GM12878 (cell line): ENCODE results near the gene CELSR1. TPM values are rescaled to one million over a fixed set of nuclear protein-coding genes. Genes with fewer than 3 reads are reported as not detected.

Experiments used
- ATAC-seq: fragments of 200-7000 bp; cut with Tn5 transposase; 3 replicates; pipeline ENCODE4 v1.9.1; 2020; ENCODE audit warnings: mild to moderate bottlenecking, moderate library complexity
- BruUV-seq: library from RNA; stranded (reverse); fragments of 400-500 nt; replicated peaks from 2 replicates; lab custom pipeline; 2021; lab: Mats Ljungman, UMichigan
- CTCF ChIA-PET: fragments of 300-600 bp; sonication (Branson Sonifier 250); formaldehyde crosslinking; extraction: SDS; loops from one replicate; lab custom pipeline; 2021; ENCODE audit warnings: inconsistent platforms; lab: Yijun Ruan, JAX
- POLR2A ChIA-PET: fragments of 350-600 bp; formaldehyde crosslinking; extraction: SDS; loops from one replicate; lab custom pipeline; 2021; ENCODE audit warnings: inconsistent platforms; lab: Charles Lee
- RAD21 ChIA-PET: fragments of 300-600 bp; sonication (Branson Sonifier 250); formaldehyde crosslinking; loops from one replicate; lab custom pipeline; 2023; ENCODE audit warnings: antibody characterized with exemption; ENCODE audit not compliant: unreplicated experiment; lab: Charles Lee
- SMC1A ChIA-PET: fragments of 300-600 bp; sonication (Branson Sonifier 250); formaldehyde crosslinking; loops from one replicate; lab custom pipeline; 2023; ENCODE audit not compliant: unreplicated experiment, uncharacterized antibody; lab: Charles Lee
- DNase-seq: peaks from one replicate; pipeline ENCODE4 v3.0.0-alpha.2; 2011; ENCODE audit warnings: low read depth, low spot score
- FAIRE-seq: peaks from 3 replicates; lab custom pipeline; 2011; peaks lifted over from hg19 to GRCh38; lab: Jason Lieb, UNC
- H2AFZ ChIP-seq: 2 replicates; pipeline ENCODE4 v1.6.0; 2011; ENCODE audit warnings: low read depth, low read length, control low read depth; ENCODE audit not compliant: control insufficient read depth
- H3K27ac ChIP-seq: 2 replicates; pipeline ENCODE4 v1.5.1; 2011; ENCODE audit warnings: control low read depth; ENCODE audit not compliant: control insufficient read depth, insufficient read depth
- H3K27me3 ChIP-seq, 2 experiments: replicated peaks in 1 of 2; 2 replicates each; pipeline versions ENCODE4 v1.6.0 to v1.6.1; 2011; ENCODE audit warnings: low read length in 1 of 2; ENCODE audit not compliant: control insufficient read depth in 2 of 2, insufficient read depth in 2 of 2
- H3K36me3 ChIP-seq, 2 experiments: 2 replicates each; pipeline ENCODE4 v1.5.1; 2011; ENCODE audit warnings: low read length in 1 of 2; ENCODE audit not compliant: control insufficient read depth in 2 of 2, insufficient read depth in 2 of 2
- H3K4me1 ChIP-seq: 2 replicates; pipeline ENCODE4 v1.6.1; 2011; ENCODE audit warnings: mild to moderate bottlenecking, low read length, moderate library complexity, mixed read lengths; ENCODE audit not compliant: control insufficient read depth, insufficient read depth
- H3K4me2 ChIP-seq: 2 replicates; pipeline ENCODE4 v1.6.0; 2011; ENCODE audit warnings: control low read depth; ENCODE audit not compliant: control insufficient read depth, insufficient read depth
- H3K4me3 ChIP-seq: fragments of 200-600 bp; sonication (generic); 2 replicates; pipeline ENCODE4 v1.5.1; 2016
- H3K79me2 ChIP-seq: 2 replicates; pipeline ENCODE4 v1.6.0; 2011; ENCODE audit warnings: low read length; ENCODE audit not compliant: control insufficient read depth, insufficient read depth
- H3K9ac ChIP-seq: 2 replicates; pipeline ENCODE4 v1.8.0; 2011; ENCODE audit warnings: low read length, control low read depth, mixed read lengths; ENCODE audit not compliant: control insufficient read depth, insufficient read depth
- H3K9me3 ChIP-seq: replicated peaks from 3 replicates; pipeline ENCODE4 v1.5.1; 2011; ENCODE audit warnings: mild to moderate bottlenecking, low read length; ENCODE audit not compliant: control insufficient read depth, insufficient read depth
- H4K20me1 ChIP-seq: 2 replicates; pipeline ENCODE4 v1.6.0; 2011; ENCODE audit not compliant: control insufficient read depth, insufficient read depth
- BHLHE40 ChIP-seq, 2 experiments: fragments of 450-650 bp in 1 of 2; IDR thresholded peaks; 2 replicates each; pipeline ENCODE4 v1.6.1; 2011 to 2017; ENCODE audit warnings: low read depth in 2 of 2, borderline replicate concordance in 1 of 2, improper control_type of control experiment in 1 of 2, low read length in 1 of 2, mild to moderate bottlenecking in 1 of 2
- NR2C2 ChIP-seq: IDR thresholded peaks from 2 replicates; pipeline ENCODE4 v1.6.1; 2011; ENCODE audit warnings: borderline replicate concordance, low read depth; ENCODE audit not compliant: control insufficient read depth, insufficient read length
- NR2F1 ChIP-seq: fragments of 450-650 bp; conservative IDR thresholded peaks from 2 replicates; pipeline ENCODE4 v1.6.1; 2017; ENCODE audit warnings: mild to moderate bottlenecking
- NRF1 ChIP-seq: conservative IDR thresholded peaks from 2 replicates; pipeline ENCODE4 v1.6.1; 2011; ENCODE audit warnings: mild to moderate bottlenecking, low read depth, low read length, improper control_type of control experiment
- POLR2A ChIP-seq: IDR thresholded peaks from 2 replicates; pipeline ENCODE4 v1.6.1; 2011; ENCODE audit warnings: low read depth, mild to moderate bottlenecking, low read length
- SREBF2 ChIP-seq: IDR thresholded peaks from 2 replicates; pipeline ENCODE4 v1.6.1; 2012; ENCODE audit warnings: mild to moderate bottlenecking, low read length
- SUZ12 ChIP-seq: fragments of 200-600 bp; sonication (generic); IDR thresholded peaks from one replicate; pipeline ENCODE4 v1.6.1; 2018; ENCODE audit warnings: antibody characterized with exemption, mild to moderate bottlenecking; ENCODE audit not compliant: unreplicated experiment
- TARDBP ChIP-seq: IDR thresholded peaks from 2 replicates; pipeline ENCODE4 v1.6.1; 2016; ENCODE audit warnings: borderline replicate concordance
- WGBS: methylation state at CpG from one replicate; pipeline ENCODE4 v1.1.6; 2016; ENCODE audit warnings: low lambda C conversion rate; ENCODE audit not compliant: insufficient replicate concordance, insufficient coverage; ENCODE audit errors: missing lambda C conversion rate; 5-methylcytosine and 5-hydroxymethylcytosine counted together
- in situ Hi-C: fragments of 300-500 bp; cut with MboI; formaldehyde crosslinking; loops from 9 replicates; pipeline ENCODE4 v1.14.3; 2018; ENCODE audit warnings: mixed read lengths
- intact Hi-C: fragments of 100-400 bp; cut with micrococcal nuclease; formaldehyde crosslinking; loops from one replicate; pipeline ENCODE4 v1.14.2; 2022; ENCODE audit not compliant: unreplicated experiment
- polyA plus RNA-seq, 11 experiments: library from polyadenylated mRNA; depleted of rRNA in 4 of 11; unstranded in 6 of 11; stranded (reverse) in 5 of 11; fragments of >200 nt; fragmentation: Nextera tagmentation in 4 of 11; fragmentation: Illumina TruSeq in 1 of 11; extraction: Ambion mirVana in 4 of 11; extraction: Trizol in 1 of 11; gene quantifications; 1 replicate in 1 of 11; 2 replicates in 10 of 11; pipeline versions ENCODE4 v1.2.1 to v1.2.3, GENCODE V29; 2011 to 2016; ENCODE audit warnings: inconsistent platforms in 2 of 11, missing spikeins in 2 of 11, low read depth in 1 of 11
- total RNA-seq, 4 experiments: library from RNA; depleted of rRNA in 3 of 4; stranded (reverse); fragments of >200 nt in 3 of 4; fragmentation: Illumina TruSeq in 1 of 4; extraction: Trizol in 1 of 4; gene quantifications; 2 replicates each; pipeline versions ENCODE4 v1.2.1 to v1.2.3, GENCODE V29; 2013 to 2021
- TF ChIP-seq, protein P1 (sequence below): fragments of 450-650 bp; formaldehyde crosslinking; IDR thresholded peaks from 2 replicates; pipeline ENCODE4 v1.4.0; 2020; ENCODE audit warnings: mild to moderate bottlenecking, moderate library complexity
- TF ChIP-seq, protein P2 (sequence below): IDR thresholded peaks from 2 replicates; pipeline ENCODE4 v1.6.1; 2012; ENCODE audit warnings: low read depth, low read length, improper control_type of control experiment

Gene CELSR1
- total and polyA plus RNA-seq, 10 of the 15 experiments (the other 5 are each of a cell fraction or from before 2014, with no cell fraction given): 0.05 to 1.7 (median 0.35) TPM; not detected in 2

GRCh38 chr22:46578824-46579561 is 41.6 kb upstream of the CELSR1 start:
- no peaks in the 10 kb centered on the region for H4K20me1 ChIP-seq
- no peak for TF ChIP-seq SUZ12
- 80% methylated on average over 15 of the region's 15 CpGs for WGBS
- ChIA-PET POLR2A (interaction anchor here (1.4 kb wide), 1 partner anchor 10 kb away, joined by 4 read pairs; no protein-coding TSS in a partner anchor), SMC1A (interaction anchor here (1.3 kb wide), 1 partner anchor 16 kb away, joined by 4 read pairs; no protein-coding TSS in a partner anchor), CTCF (no interaction called here), RAD21 (no interaction called here)
- DNase-seq: no peak
- ATAC-seq: peak; percentile 2; the same call in 1 of the 3 replicates
- no peak overlapping the region for H3K4me3 ChIP-seq
- in situ Hi-C loops: no loop called here
- peak overlapping the region; percentile 1; the same call in 1 of the 2 replicates for H3K4me2 ChIP-seq
- no peaks in the 10 kb centered on the region for H3K36me3 ChIP-seq
- H3K4me1 ChIP-seq: peaks cover 27% of the 10 kb centered on the region
- no TSS peak for BruUV-seq
- no peaks in the 10 kb centered on the region for H3K9me3 ChIP-seq
- intact Hi-C loops: loop anchor here (5.0 kb wide), 1 partner anchor 33 kb away; no protein-coding TSS in a partner anchor
- H3K27ac ChIP-seq: no peak overlapping the region
- no peaks in the 10 kb centered on the region; the same call in 1 of the 2 replicates for H3K79me2 ChIP-seq
- H2AFZ ChIP-seq: no peak overlapping the region
- no peak overlapping the region for H3K9ac ChIP-seq
- no peak for FAIRE-seq
- H3K27me3 ChIP-seq: no peaks in the 10 kb centered on the region; a peak in 1 of 4 replicates

- peak overlapping the region; percentile 77; the same call in 1 of the 2 replicates for H3K4me3 ChIP-seq
Observed at GRCh38 chr22:46578251-46578823, 40.9 kb upstream of the CELSR1 start.

More at GRCh38 chr22:46578251-46578823, 40.9 kb upstream of the CELSR1 start:
- DNase-seq (no peak), ATAC-seq (peak; percentile 24)
- ChIA-PET CTCF (no interaction called here), SMC1A (interaction anchor here (1.3 kb wide), 1 partner anchor 15 kb away, joined by 4 read pairs; no protein-coding TSS in a partner anchor), POLR2A (interaction anchor here (1.4 kb wide), 1 partner anchor 10 kb away, joined by 4 read pairs; no protein-coding TSS in a partner anchor), RAD21 (interaction anchor here (0.6 to 1.0 kb wide), 2 partner anchors 9 to 12 kb away, joined by 4 to 6 read pairs; no protein-coding TSS in a partner anchor)
- H3K27ac ChIP-seq: no peak overlapping the region
- peak overlapping the region; percentile 85 for H3K4me2 ChIP-seq
- no peak overlapping the region for H2AFZ ChIP-seq
- no peaks in the 10 kb centered on the region for H3K36me3 ChIP-seq
- no TSS peak for BruUV-seq
- WGBS: 56% methylated on average over 9 of the region's 9 CpGs
- no peaks in the 10 kb centered on the region for H3K9me3 ChIP-seq
- in situ Hi-C loops: no loop called here
- H3K9ac ChIP-seq: 0 out of 2 replicates have a peak overlapping the region, but pooled peaks have one; percentile 26
- intact Hi-C loops: loop anchor here (5.0 kb wide), 1 partner anchor 34 kb away; no protein-coding TSS in a partner anchor
- H3K27me3 ChIP-seq: no peaks in the 10 kb centered on the region; a peak in 1 of 4 replicates
- TF ChIP-seq NR2F1: peak; percentile 27
- no peak for TF ChIP-seq TARDBP
- no peak for TF ChIP-seq POLR2A
- no peak for TF ChIP-seq NR2C2
- no peak for TF ChIP-seq NRF1
- TF ChIP-seq, protein P1, sequence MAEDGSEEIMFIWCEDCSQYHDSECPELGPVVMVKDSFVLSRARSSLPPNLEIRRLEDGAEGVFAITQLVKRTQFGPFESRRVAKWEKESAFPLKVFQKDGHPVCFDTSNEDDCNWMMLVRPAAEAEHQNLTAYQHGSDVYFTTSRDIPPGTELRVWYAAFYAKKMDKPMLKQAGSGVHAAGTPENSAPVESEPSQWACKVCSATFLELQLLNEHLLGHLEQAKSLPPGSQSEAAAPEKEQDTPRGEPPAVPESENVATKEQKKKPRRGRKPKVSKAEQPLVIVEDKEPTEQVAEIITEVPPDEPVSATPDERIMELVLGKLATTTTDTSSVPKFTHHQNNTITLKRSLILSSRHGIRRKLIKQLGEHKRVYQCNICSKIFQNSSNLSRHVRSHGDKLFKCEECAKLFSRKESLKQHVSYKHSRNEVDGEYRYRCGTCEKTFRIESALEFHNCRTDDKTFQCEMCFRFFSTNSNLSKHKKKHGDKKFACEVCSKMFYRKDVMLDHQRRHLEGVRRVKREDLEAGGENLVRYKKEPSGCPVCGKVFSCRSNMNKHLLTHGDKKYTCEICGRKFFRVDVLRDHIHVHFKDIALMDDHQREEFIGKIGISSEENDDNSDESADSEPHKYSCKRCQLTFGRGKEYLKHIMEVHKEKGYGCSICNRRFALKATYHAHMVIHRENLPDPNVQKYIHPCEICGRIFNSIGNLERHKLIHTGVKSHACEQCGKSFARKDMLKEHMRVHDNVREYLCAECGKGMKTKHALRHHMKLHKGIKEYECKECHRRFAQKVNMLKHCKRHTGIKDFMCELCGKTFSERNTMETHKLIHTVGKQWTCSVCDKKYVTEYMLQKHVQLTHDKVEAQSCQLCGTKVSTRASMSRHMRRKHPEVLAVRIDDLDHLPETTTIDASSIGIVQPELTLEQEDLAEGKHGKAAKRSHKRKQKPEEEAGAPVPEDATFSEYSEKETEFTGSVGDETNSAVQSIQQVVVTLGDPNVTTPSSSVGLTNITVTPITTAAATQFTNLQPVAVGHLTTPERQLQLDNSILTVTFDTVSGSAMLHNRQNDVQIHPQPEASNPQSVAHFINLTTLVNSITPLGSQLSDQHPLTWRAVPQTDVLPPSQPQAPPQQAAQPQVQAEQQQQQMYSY: no peak
- TF ChIP-seq, protein P2, sequence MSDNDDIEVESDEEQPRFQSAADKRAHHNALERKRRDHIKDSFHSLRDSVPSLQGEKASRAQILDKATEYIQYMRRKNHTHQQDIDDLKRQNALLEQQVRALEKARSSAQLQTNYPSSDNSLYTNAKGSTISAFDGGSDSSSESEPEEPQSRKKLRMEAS: no peak
- peak in 1 of 2 experiments; percentile 12; a peak in 1 of 4 replicates for TF ChIP-seq BHLHE40 (IDR thresholded peaks at IDR 0.05; ENCODE audit: borderline replicate concordance in 1 of 2, low read depth in 2 of 2, low read length in 1 of 2)
- TF ChIP-seq SREBF2: no peak
- TF ChIP-seq, all 136 proteins: peak for 2
- no peak for FAIRE-seq
- Histone ChIP-seq H3K4me1 (peaks cover 27% of the 10 kb centered on the region), H3K79me2 (no peaks in the 10 kb centered on the region; the same call in 1 of the 2 replicates), H4K20me1 (no peaks in the 10 kb centered on the region)
